Natural killer cell (primary cell): ENCODE results near the gene PLCXD1. TPM values are rescaled to one million over a fixed set of nuclear protein-coding genes. Genes with fewer than 3 reads are reported as not detected.
"Not testable (repeated sequence)": the region's sequence is repeated elsewhere in the genome, so short reads cannot be mapped to it uniquely, and the experiment has no call there.

Experiments used
- ATAC-seq, 3 donors: fragments of 150-1000 bp in 2 of 3; fragments of 200-7000 bp in 1 of 3; cut with Tn5 transposase; 1 replicate in 1 of 3; 2 replicates in 2 of 3; pipeline ENCODE4 v1.10.0; 2021; ENCODE audit warnings: mild to moderate bottlenecking in 2 of 3, moderate library complexity in 2 of 3
- DNase-seq, 2 donors: peaks; one replicate each; pipeline versions ENCODE4 v3.0.0 to v3.0.0-alpha.2; 2013 to 2021; ENCODE audit warnings: mixed read lengths in 1 of 2
- H3K27ac ChIP-seq: one replicate; pipeline ENCODE4 v1.5.1; 2013; ENCODE audit warnings: mild to moderate bottlenecking, low read length
- H3K27me3 ChIP-seq: one replicate; pipeline ENCODE4 v1.6.1; 2013; ENCODE audit warnings: low read length; ENCODE audit not compliant: control insufficient read depth, insufficient read depth
- H3K36me3 ChIP-seq: one replicate; pipeline ENCODE4 v1.6.1; 2013; ENCODE audit warnings: low read length; ENCODE audit not compliant: control insufficient read depth, insufficient read depth
- H3K4me1 ChIP-seq: one replicate; pipeline ENCODE4 v1.6.1; 2013; ENCODE audit warnings: low read length; ENCODE audit not compliant: control insufficient read depth, insufficient read depth
- H3K4me3 ChIP-seq: one replicate; pipeline ENCODE4 v1.5.1; 2013; ENCODE audit warnings: low read length
- H3K9me3 ChIP-seq: one replicate; pipeline ENCODE4 v1.6.1; 2013; ENCODE audit warnings: low read length; ENCODE audit not compliant: control insufficient read depth, insufficient read depth
- H3K27ac Mint-ChIP-seq, 2 donors: one replicate each; pipeline ENCODE4 v1.8.0; 2022; ENCODE audit warnings: mild to moderate bottlenecking in 2 of 2, mixed read lengths in 2 of 2, moderate library complexity in 1 of 2
- H3K27me3 Mint-ChIP-seq, 2 donors: one replicate each; pipeline ENCODE4 v1.8.0; 2022; ENCODE audit warnings: low read depth in 2 of 2, mixed read lengths in 2 of 2
- H3K36me3 Mint-ChIP-seq: one replicate; pipeline ENCODE4 v1.8.0; 2022; ENCODE audit warnings: mixed read lengths
- H3K4me1 Mint-ChIP-seq, 2 donors: one replicate each; pipeline ENCODE4 v1.8.0; 2022; ENCODE audit warnings: mixed read lengths in 2 of 2
- H3K4me3 Mint-ChIP-seq: one replicate; pipeline ENCODE4 v1.8.0; 2022; ENCODE audit warnings: mild to moderate bottlenecking, moderate library complexity, mixed read lengths
- H3K9me3 Mint-ChIP-seq, 2 donors: one replicate each; pipeline ENCODE4 v1.8.0; 2022; ENCODE audit warnings: mixed read lengths in 2 of 2
- WGBS: methylation state at CpG from one replicate; pipeline ENCODE4 v1.1.7; 2013; ENCODE audit warnings: missing lambda C conversion rate; ENCODE audit not compliant: insufficient coverage; 5-methylcytosine and 5-hydroxymethylcytosine counted together
- intact Hi-C: fragments of 100-400 bp; cut with micrococcal nuclease; formaldehyde crosslinking; loops from one replicate; pipeline ENCODE4 v1.14.2; 2022
- total RNA-seq, 4 donors: library from RNA; stranded (reverse); fragments of 120-200 nt in 1 of 4; gene quantifications; one replicate each; pipeline versions ENCODE4 v1.2.3 to v1.2.4, GENCODE V29; 2013 to 2022
- TF ChIP-seq, protein P1 (sequence below): fragments of 200-600 bp; IDR thresholded peaks from one replicate; pipeline ENCODE4 v1.8.0; 2022; ENCODE audit warnings: antibody characterized with exemption

The PLCXD1 gene
- total RNA-seq, 3 donors from 2014 or later (not counting 1 experiment from before 2014, with no cell fraction given) = 16.3 to 20.9 (median 16.6) TPM

DNA sequence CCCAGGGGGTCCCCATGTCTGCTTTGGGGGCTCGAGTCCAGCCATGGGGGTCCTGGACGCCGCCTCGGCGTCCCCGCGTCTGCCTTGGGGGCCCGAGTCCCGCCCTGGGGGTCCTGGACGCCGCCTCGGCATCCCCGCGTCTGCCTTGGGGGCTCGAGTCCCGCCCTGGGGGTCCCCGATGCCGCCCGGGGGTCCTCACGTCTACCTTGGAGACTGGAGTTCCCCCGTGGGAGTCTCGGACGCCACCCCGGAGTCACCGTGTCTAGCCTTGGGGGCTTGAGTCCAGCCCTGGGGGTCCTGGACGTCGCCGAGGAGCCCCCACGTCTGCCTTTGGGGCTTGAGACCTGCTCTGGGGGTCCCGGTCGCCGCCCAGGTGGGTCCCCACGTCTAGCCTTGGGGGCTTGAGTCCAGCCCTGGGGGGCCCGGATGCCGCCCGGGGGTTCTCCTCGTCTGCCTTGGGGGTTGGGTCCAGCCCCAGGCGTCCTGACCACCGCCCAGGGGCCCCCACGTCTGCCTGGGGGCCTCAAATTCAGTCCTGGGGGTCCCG, 38.5 kb downstream of the PLCXD1 start:
- TF ChIP-seq, protein P1, sequence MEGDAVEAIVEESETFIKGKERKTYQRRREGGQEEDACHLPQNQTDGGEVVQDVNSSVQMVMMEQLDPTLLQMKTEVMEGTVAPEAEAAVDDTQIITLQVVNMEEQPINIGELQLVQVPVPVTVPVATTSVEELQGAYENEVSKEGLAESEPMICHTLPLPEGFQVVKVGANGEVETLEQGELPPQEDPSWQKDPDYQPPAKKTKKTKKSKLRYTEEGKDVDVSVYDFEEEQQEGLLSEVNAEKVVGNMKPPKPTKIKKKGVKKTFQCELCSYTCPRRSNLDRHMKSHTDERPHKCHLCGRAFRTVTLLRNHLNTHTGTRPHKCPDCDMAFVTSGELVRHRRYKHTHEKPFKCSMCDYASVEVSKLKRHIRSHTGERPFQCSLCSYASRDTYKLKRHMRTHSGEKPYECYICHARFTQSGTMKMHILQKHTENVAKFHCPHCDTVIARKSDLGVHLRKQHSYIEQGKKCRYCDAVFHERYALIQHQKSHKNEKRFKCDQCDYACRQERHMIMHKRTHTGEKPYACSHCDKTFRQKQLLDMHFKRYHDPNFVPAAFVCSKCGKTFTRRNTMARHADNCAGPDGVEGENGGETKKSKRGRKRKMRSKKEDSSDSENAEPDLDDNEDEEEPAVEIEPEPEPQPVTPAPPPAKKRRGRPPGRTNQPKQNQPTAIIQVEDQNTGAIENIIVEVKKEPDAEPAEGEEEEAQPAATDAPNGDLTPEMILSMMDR = no peak
- Mint-ChIP-seq H3K27ac (peak overlapping the region; percentile 96), H3K27me3 (no peaks in the 10 kb centered on the region), H3K4me3 (peak overlapping the region; percentile 90), H3K4me1 (peaks cover 18 to 34% of the 10 kb centered on the region in 2 donors), H3K36me3 (no peaks in the 10 kb centered on the region), H3K9me3 (no peaks in the 10 kb centered on the region)
- Histone ChIP-seq H3K9me3 (no peaks in the 10 kb centered on the region), H3K27me3 (no peaks in the 10 kb centered on the region), H3K4me3 (peak overlapping the region; percentile 99), H3K4me1 (peaks cover 56% of the 10 kb centered on the region), H3K36me3 (peaks cover 10% of the 10 kb centered on the region), H3K27ac (peak overlapping the region; percentile 88)
- no peak for ATAC-seq
- WGBS = under 1% methylated on average over 41 of the region's 41 CpGs
- intact Hi-C loops = loop anchor here (2.0 kb wide), 1 partner anchor 37 kb away; no protein-coding TSS in a partner anchor
- DNase-seq = peak in 1 of 2 donors; percentile 31

DNA sequence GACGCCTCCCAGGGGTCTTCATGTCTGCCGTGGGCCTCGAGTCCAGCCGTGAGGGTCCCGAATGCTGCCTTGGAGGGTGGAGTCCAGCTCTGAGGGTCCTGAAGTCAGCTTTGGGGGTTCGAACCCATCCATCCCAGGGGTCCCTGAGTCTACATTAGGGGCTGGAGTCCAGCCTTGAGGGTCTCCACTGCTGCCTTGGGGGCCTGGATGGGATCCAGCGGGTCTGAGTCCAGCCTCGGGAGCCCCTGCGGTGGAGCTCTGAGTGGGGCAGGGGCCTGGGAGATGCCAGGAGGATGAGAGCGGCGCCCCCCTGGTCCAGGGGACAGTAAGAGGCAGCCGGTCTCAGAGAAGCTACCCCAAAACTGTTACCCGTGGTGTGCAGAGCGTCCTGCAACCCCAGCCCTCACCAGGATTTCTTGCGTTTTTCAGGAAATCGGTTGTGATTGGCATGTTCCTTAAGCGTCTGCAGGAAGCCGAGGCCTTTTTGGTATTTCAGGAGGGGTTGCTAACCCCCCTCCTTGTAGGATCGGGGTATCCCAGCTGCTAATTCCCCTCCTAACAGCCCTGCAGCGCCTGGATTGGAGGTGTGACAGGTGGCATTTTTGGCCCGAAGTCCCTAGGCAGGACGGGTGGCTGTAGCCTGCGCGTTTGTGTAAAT, 39.1 kb downstream of the PLCXD1 start:
- Mint-ChIP-seq H3K36me3 (no peaks in the 10 kb centered on the region), H3K27me3 (no peaks in the 10 kb centered on the region), H3K9me3 (no peaks in the 10 kb centered on the region), H3K4me1 (peaks cover 18 to 34% of the 10 kb centered on the region in 2 donors), H3K4me3 (peak overlapping the region; percentile 78), H3K27ac (peak overlapping the region; percentile 43 to 96)
- peak overlapping the region; percentile 99 for H3K4me3 ChIP-seq
- ATAC-seq = no peak
- intact Hi-C loops = no loop called here
- H3K27ac ChIP-seq = no peak overlapping the region
- no peaks in the 10 kb centered on the region for H3K27me3 ChIP-seq
- peaks cover 4% of the 10 kb centered on the region for H3K36me3 ChIP-seq
- peaks cover 57% of the 10 kb centered on the region for H3K4me1 ChIP-seq
- H3K9me3 ChIP-seq = no peaks in the 10 kb centered on the region
- peak; percentile 18 to 43 for DNase-seq
- 5% methylated on average over 21 of the region's 24 CpGs for WGBS
- TF ChIP-seq, protein P1 = no peak

DNA sequence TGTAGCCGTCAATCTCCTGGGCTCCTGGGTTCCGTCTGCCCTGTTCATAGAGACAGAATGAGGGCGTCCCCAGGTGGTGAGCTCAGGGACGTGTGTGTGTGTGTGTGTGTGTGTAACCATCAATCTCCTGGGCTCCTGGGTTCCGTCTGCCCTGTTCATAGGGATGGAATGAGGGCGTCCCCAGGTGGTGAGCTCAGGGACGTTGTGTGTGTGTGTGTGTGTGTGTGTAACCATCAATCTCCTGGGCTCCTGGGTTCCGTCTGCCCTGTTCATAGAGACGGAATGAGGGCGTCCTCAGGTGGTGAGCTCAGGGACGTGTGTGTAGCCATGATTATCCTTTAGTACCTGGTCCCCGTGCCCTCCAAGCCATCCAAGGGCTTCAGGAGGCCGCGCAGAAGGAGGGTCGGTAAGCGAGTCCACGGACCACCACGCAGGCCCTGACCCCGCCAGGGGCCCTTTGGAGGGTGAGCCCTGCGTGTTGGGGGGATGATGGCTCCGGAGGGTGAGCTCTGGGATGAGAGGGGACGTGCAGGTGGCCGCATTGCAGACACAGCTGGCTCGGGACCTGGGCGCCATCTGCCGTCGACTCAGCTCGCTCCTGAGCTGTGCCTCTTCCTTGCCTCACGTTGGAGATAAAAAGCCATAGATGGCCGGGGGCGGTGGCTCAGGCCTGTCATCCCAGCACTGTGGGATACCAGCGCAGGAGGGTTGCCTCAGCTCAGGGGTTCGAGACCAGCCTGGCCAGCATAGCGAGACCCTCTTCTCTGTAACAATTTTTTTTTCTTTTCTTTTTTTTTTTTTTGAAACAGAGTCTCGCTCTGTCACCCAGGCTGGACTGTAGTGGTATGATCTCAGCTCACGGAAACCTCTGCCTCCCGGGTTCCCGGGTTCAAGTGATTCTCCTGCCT, 42.8 kb downstream of the PLCXD1 start:
- Histone ChIP-seq H3K36me3 (no peaks in the 10 kb centered on the region), H3K4me3 (no peak overlapping the region), H3K27ac (no peak overlapping the region), H3K4me1 (peaks cover 40% of the 10 kb centered on the region), H3K27me3 (no peaks in the 10 kb centered on the region), H3K9me3 (no peaks in the 10 kb centered on the region)
- TF ChIP-seq, protein P1 = no peak
- Mint-ChIP-seq H3K4me1 (peaks cover 13 to 20% of the 10 kb centered on the region in 2 donors), H3K27me3 (no peaks in the 10 kb centered on the region), H3K36me3 (no peaks in the 10 kb centered on the region), H3K9me3 (no peaks in the 10 kb centered on the region), H3K4me3 (no peak overlapping the region), H3K27ac (peak overlapping the region; percentile 85 to 94)
- ATAC-seq (peak in 1 of 3 donors; percentile 1), DNase-seq (peak in 1 of 2 donors; percentile 73)
- intact Hi-C loops = no loop called here
- WGBS = 68% methylated on average over 34 of the region's 38 CpGs

DNA sequence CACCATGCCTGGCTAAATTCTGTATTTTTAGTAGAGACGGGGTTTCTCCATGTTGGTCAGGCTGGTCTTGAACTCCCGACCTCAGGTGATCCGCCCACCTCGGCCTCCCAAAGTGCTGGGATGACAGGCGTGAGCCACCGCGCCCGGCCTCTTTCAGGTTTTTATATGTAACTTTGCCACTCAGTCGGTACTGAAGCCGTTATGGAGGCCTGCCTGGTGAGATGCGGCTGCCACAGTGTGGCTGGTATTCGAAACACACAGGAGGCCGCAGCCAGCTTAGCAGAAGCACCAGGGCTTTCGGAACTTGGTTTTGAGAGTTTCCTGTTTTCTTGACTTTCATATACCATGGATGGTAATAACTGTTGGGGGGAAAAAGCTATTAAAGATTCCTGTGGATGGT, 43.5 kb downstream of the PLCXD1 start:
- H3K36me3 Mint-ChIP-seq, H3K9me3 Mint-ChIP-seq, H3K27ac Mint-ChIP-seq, H3K36me3 ChIP-seq, H3K27me3 Mint-ChIP-seq, H3K9me3 ChIP-seq, H3K4me3 ChIP-seq, H3K27me3 ChIP-seq, H3K4me3 Mint-ChIP-seq, ATAC-seq, intact Hi-C loops, H3K27ac ChIP-seq: not testable (repeated sequence)
- DNase-seq = peak in 1 of 2 donors; percentile 60
- peaks cover 36% of the 10 kb centered on the region for H3K4me1 ChIP-seq
- H3K4me1 Mint-ChIP-seq = peaks cover 13 to 20% of the 10 kb centered on the region in 2 donors
- 36% methylated on average over 14 of the region's 14 CpGs for WGBS
